ENCODE results near the gene PLK5.

PLK5 gene

GRCh38 chr19:1526066-1526778 lies 2.3 kb downstream of the PLK5 start:
- no peaks in the 10 kb centered on the region for H4K20me1 ChIP-seq (ENCODE audit: insufficient read depth, low read length)
- H3K27me3 ChIP-seq (ENCODE audit: insufficient read depth, low read length): peaks cover 6% of the 10 kb centered on the region; the same call in 1 of the 2 replicates
- H3K27ac ChIP-seq (ENCODE audit: low read depth, low read length, poor library complexity, severe bottlenecking): no peak overlapping the region
- H3K4me3 ChIP-seq (ENCODE audit: low read depth, low read length, poor library complexity, severe bottlenecking): no peak overlapping the region
- no peaks in the 10 kb centered on the region for H3K9me2 ChIP-seq (ENCODE audit: low read depth, low read length)
- no peak overlapping the region for H3K9ac ChIP-seq (ENCODE audit: low read length)
- no peaks in the 10 kb centered on the region for H3F3A ChIP-seq (ENCODE audit: insufficient read depth, low read length)
- H3K4me2 ChIP-seq (ENCODE audit: low read length): no peak overlapping the region
- H3K9me3 ChIP-seq (ENCODE audit: low read length): no peaks in the 10 kb centered on the region
- TF ChIP-seq CTCF (IDR thresholded peaks at IDR 0.05; ENCODE audit: low read length) (no peak), EZH2 (IDR thresholded peaks at IDR 0.05; ENCODE audit: borderline replicate concordance, low read length) (no peak)
- no peaks in the 10 kb centered on the region for H3K79me2 ChIP-seq (ENCODE audit: insufficient read depth, low read length)
- no peak overlapping the region for H2AFZ ChIP-seq (ENCODE audit: low read length)
- H3K36me3 ChIP-seq (ENCODE audit: insufficient read depth, low read length): no peaks in the 10 kb centered on the region
- no peaks in the 10 kb centered on the region for H3K4me1 ChIP-seq (ENCODE audit: insufficient read depth, low read length, severe bottlenecking)

GRCh38 chr19:1526979-1527649 lies 3.2 kb downstream of the PLK5 start:
- Histone ChIP-seq H3K4me3 (ENCODE audit: low read depth, low read length, poor library complexity, severe bottlenecking) (no peak overlapping the region), H3K27me3 (ENCODE audit: insufficient read depth, low read length) (peaks cover 11% of the 10 kb centered on the region; the same call in 1 of the 2 replicates), H3K9me3 (ENCODE audit: low read length) (no peaks in the 10 kb centered on the region), H3K9me2 (ENCODE audit: low read depth, low read length) (no peaks in the 10 kb centered on the region), H3K36me3 (ENCODE audit: insufficient read depth, low read length) (no peaks in the 10 kb centered on the region), H3K79me2 (ENCODE audit: insufficient read depth, low read length) (no peaks in the 10 kb centered on the region), H3K4me1 (ENCODE audit: insufficient read depth, low read length, severe bottlenecking) (no peaks in the 10 kb centered on the region), H3F3A (ENCODE audit: insufficient read depth, low read length) (no peaks in the 10 kb centered on the region), H3K4me2 (ENCODE audit: low read length) (no peak overlapping the region), H4K20me1 (ENCODE audit: insufficient read depth, low read length) (no peaks in the 10 kb centered on the region), H3K27ac (ENCODE audit: low read depth, low read length, poor library complexity, severe bottlenecking) (no peak overlapping the region), H3K9ac (ENCODE audit: low read length) (no peak overlapping the region), H2AFZ (ENCODE audit: low read length) (no peak overlapping the region)
- TF ChIP-seq EZH2 (IDR thresholded peaks at IDR 0.05; ENCODE audit: borderline replicate concordance, low read length) (no peak), CTCF (IDR thresholded peaks at IDR 0.05; ENCODE audit: low read length) (no peak)

- no peak for TF ChIP-seq EZH2 (IDR thresholded peaks at IDR 0.05; ENCODE audit: borderline replicate concordance, low read length)
- no peak for TF ChIP-seq CTCF (IDR thresholded peaks at IDR 0.05; ENCODE audit: low read length)
- Histone ChIP-seq H3K4me1 (ENCODE audit: insufficient read depth, low read length, severe bottlenecking) (no peaks in the 10 kb centered on the region), H3K9ac (ENCODE audit: low read length) (no peak overlapping the region), H4K20me1 (ENCODE audit: insufficient read depth, low read length) (no peaks in the 10 kb centered on the region), H3K9me3 (ENCODE audit: low read length) (no peaks in the 10 kb centered on the region), H3F3A (ENCODE audit: insufficient read depth, low read length) (no peaks in the 10 kb centered on the region), H3K27me3 (ENCODE audit: insufficient read depth, low read length) (peaks cover 11% of the 10 kb centered on the region; the same call in 1 of the 2 replicates), H3K4me3 (ENCODE audit: low read depth, low read length, poor library complexity, severe bottlenecking) (no peak overlapping the region), H3K9me2 (ENCODE audit: low read depth, low read length) (no peaks in the 10 kb centered on the region), H3K4me2 (ENCODE audit: low read length) (no peak overlapping the region), H3K27ac (ENCODE audit: low read depth, low read length, poor library complexity, severe bottlenecking) (no peak overlapping the region), H2AFZ (ENCODE audit: low read length) (no peak overlapping the region), H3K79me2 (ENCODE audit: insufficient read depth, low read length) (no peaks in the 10 kb centered on the region), H3K36me3 (ENCODE audit: insufficient read depth, low read length) (no peaks in the 10 kb centered on the region)
Observed at GRCh38 chr19:1527650-1528309, 3.9 kb downstream of the PLK5 start.

Measured in OCI-LY1 (cell line).